ENCODE data around the gene LMF1.

- no peak for TF ChIP-seq POLR2AphosphoS5 (IDR thresholded peaks at IDR 0.05)
- TF ChIP-seq CTCF (IDR thresholded peaks at IDR 0.05) = no peak
- no peak for TF ChIP-seq POLR2A (IDR thresholded peaks at IDR 0.05)
These were observed 37.3 kb upstream of the LMF1 start for GRCh38 chr16:1008085-1008484.

Data from prostate gland (tissue), 2 donors.